Astrocyte (in vitro differentiated cells and primary cell): ENCODE data around the gene BICD1. TPM values are rescaled to one million over a fixed set of nuclear protein-coding genes. Genes with fewer than 3 reads are reported as not detected.

Experiments
- DNase-seq: peaks from one replicate; pipeline ENCODE4 v3.0.0-alpha.2; 2010; ENCODE audit warnings: low read depth
- FAIRE-seq: peaks from 2 replicates; lab custom pipeline; 2011; peaks lifted over from hg19 to GRCh38; lab: Jason Lieb, UNC
- H2AFZ ChIP-seq: 2 replicates; pipeline ENCODE4 v1.6.0; 2012; ENCODE audit warnings: low read depth, low read length, inconsistent platforms
- H3K27ac ChIP-seq: 2 replicates; pipeline ENCODE4 v1.5.1; 2011; ENCODE audit warnings: low read depth, low read length, inconsistent platforms
- H3K27me3 ChIP-seq: 2 replicates; pipeline ENCODE4 v1.6.0; 2011; ENCODE audit warnings: low read length, inconsistent platforms; ENCODE audit not compliant: insufficient read depth
- H3K36me3 ChIP-seq: 2 replicates; pipeline ENCODE4 v1.5.1; 2011; ENCODE audit warnings: low read length, inconsistent platforms; ENCODE audit not compliant: insufficient read depth
- H3K4me1 ChIP-seq: 2 replicates; pipeline ENCODE4 v1.5.1; 2011; ENCODE audit warnings: low read length, inconsistent platforms; ENCODE audit not compliant: insufficient read depth
- H3K4me2 ChIP-seq: 2 replicates; pipeline ENCODE4 v1.6.0; 2012; ENCODE audit warnings: low read length, inconsistent platforms
- H3K4me3 ChIP-seq: 2 replicates; pipeline ENCODE4 v1.5.1; 2011; ENCODE audit warnings: low read depth, mild to moderate bottlenecking, low read length, inconsistent platforms; ENCODE audit not compliant: insufficient read depth
- H3K79me2 ChIP-seq: 2 replicates; pipeline ENCODE4 v1.6.0; 2012; ENCODE audit warnings: mild to moderate bottlenecking, low read length, inconsistent platforms; ENCODE audit not compliant: insufficient read depth
- H3K9ac ChIP-seq: 2 replicates; pipeline ENCODE4 v1.6.0; 2012; ENCODE audit warnings: mild to moderate bottlenecking, low read length, inconsistent platforms
- H3K9me3 ChIP-seq: 2 replicates; pipeline ENCODE4 v1.5.1; 2012; ENCODE audit warnings: low read depth, mild to moderate bottlenecking, low read length, inconsistent platforms; ENCODE audit not compliant: insufficient read depth
- H4K20me1 ChIP-seq: 2 replicates; pipeline ENCODE4 v1.6.0; 2012; ENCODE audit warnings: low read length, inconsistent platforms; ENCODE audit not compliant: insufficient read depth
- H3K27ac Mint-ChIP-seq: one replicate; pipeline ENCODE4 v1.8.0; 2021; ENCODE audit warnings: mild to moderate bottlenecking, mixed read lengths; ENCODE audit not compliant: unreplicated experiment
- H3K27me3 Mint-ChIP-seq: one replicate; pipeline ENCODE4 v1.8.0; 2021; ENCODE audit warnings: low read depth, mixed read lengths; ENCODE audit not compliant: unreplicated experiment
- H3K36me3 Mint-ChIP-seq: one replicate; pipeline ENCODE4 v1.8.0; 2021; ENCODE audit warnings: low read depth, mixed read lengths; ENCODE audit not compliant: unreplicated experiment
- H3K4me1 Mint-ChIP-seq: one replicate; pipeline ENCODE4 v1.8.0; 2021; ENCODE audit warnings: low read depth, mixed read lengths; ENCODE audit not compliant: unreplicated experiment
- H3K4me3 Mint-ChIP-seq: one replicate; pipeline ENCODE4 v1.8.0; 2021; ENCODE audit warnings: mild to moderate bottlenecking, moderate library complexity, mixed read lengths; ENCODE audit not compliant: unreplicated experiment
- H3K9me3 Mint-ChIP-seq: one replicate; pipeline ENCODE4 v1.8.0; 2021; ENCODE audit warnings: mild to moderate bottlenecking, mixed read lengths; ENCODE audit not compliant: unreplicated experiment
- EZH2 ChIP-seq: IDR thresholded peaks from 2 replicates; pipeline ENCODE4 v1.6.1; 2012; ENCODE audit warnings: mild to moderate bottlenecking, low read length, inconsistent platforms; ENCODE audit not compliant: insufficient read depth
- total RNA-seq: library from RNA; stranded (reverse); gene quantifications from 2 replicates; pipeline ENCODE4 v1.2.1, GENCODE V29; 2021
- TF ChIP-seq, protein P1 (sequence below): IDR thresholded peaks from 2 replicates; pipeline ENCODE4 v1.5.1; 2011; ENCODE audit warnings: low read depth, mild to moderate bottlenecking, inconsistent platforms, low read length, moderate library complexity; ENCODE audit not compliant: insufficient read depth

BICD1 gene
- total RNA-seq, 1 donor from 2014 or later, result 28.7 TPM

DNA sequence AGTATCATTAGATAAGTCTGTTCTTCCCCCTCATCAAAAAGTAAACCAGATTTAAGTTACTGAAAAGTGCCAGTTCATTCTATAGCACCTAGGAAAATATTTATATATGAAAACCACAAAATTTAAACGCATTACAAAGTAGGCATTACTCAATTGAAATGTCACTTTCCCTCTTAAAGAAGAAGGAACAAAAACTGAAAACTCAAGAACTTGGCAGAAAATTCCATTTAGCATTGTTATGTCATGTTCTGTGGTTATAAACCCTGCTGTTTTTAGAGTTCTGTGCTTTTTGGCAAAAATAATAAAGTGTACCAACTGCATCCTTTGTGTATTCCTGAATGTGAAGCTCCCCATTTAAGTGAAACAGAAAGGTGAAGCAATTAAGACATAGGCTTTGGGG is 296.3 kb downstream of the BICD1 start:
- no peak overlapping the region for H3K9ac ChIP-seq
- H3K36me3 ChIP-seq, result no peaks in the 10 kb centered on the region
- TF ChIP-seq EZH2, result no peak
- TF ChIP-seq, protein P1, sequence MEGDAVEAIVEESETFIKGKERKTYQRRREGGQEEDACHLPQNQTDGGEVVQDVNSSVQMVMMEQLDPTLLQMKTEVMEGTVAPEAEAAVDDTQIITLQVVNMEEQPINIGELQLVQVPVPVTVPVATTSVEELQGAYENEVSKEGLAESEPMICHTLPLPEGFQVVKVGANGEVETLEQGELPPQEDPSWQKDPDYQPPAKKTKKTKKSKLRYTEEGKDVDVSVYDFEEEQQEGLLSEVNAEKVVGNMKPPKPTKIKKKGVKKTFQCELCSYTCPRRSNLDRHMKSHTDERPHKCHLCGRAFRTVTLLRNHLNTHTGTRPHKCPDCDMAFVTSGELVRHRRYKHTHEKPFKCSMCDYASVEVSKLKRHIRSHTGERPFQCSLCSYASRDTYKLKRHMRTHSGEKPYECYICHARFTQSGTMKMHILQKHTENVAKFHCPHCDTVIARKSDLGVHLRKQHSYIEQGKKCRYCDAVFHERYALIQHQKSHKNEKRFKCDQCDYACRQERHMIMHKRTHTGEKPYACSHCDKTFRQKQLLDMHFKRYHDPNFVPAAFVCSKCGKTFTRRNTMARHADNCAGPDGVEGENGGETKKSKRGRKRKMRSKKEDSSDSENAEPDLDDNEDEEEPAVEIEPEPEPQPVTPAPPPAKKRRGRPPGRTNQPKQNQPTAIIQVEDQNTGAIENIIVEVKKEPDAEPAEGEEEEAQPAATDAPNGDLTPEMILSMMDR, result no peak
- H3K4me2 ChIP-seq, result no peak overlapping the region
- no peak for FAIRE-seq
- no peaks in the 10 kb centered on the region for H4K20me1 ChIP-seq
- no peak overlapping the region for H3K27ac ChIP-seq
- H3K9me3 Mint-ChIP-seq, result no peaks in the 10 kb centered on the region
- no peak for DNase-seq
- peaks cover 11% of the 10 kb centered on the region for H3K27me3 ChIP-seq
- H3K9me3 ChIP-seq, result no peaks in the 10 kb centered on the region
- no peaks in the 10 kb centered on the region for H3K79me2 ChIP-seq
- H3K27me3 Mint-ChIP-seq, result no peaks in the 10 kb centered on the region
- H3K4me1 ChIP-seq, result peaks cover 4% of the 10 kb centered on the region
- H3K4me1 Mint-ChIP-seq, result peaks cover 4% of the 10 kb centered on the region
- no peak overlapping the region for H3K4me3 Mint-ChIP-seq
- H3K4me3 ChIP-seq, result no peak overlapping the region
- peaks cover 3% of the 10 kb centered on the region for H3K36me3 Mint-ChIP-seq
- H2AFZ ChIP-seq, result no peak overlapping the region
- no peak overlapping the region for H3K27ac Mint-ChIP-seq

DNA sequence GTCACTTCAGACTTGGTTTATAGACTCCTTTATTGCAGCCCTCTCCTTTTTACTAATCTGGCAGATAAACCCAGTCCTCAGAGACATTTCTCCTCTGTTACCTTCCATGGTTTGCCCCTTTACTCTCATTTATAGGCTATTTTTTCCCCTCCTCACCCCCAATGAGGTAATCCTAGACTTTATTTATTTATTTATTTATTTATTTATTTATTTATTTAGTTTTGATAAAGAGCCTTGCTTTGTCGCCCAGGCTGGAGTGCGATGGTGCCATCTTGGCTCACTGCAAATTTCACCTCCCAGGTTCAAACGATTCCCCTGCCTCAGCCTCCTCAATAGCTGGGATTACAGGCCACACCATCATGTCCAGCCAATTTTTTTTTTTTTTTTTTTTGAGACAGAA is 301.1 kb downstream of the BICD1 start:
- DNase-seq (no peak), FAIRE-seq (no peak)
- Histone ChIP-seq H3K79me2 (no peaks in the 10 kb centered on the region), H3K4me2 (no peak overlapping the region), H3K9me3 (no peaks in the 10 kb centered on the region), H3K9ac (no peak overlapping the region), H3K36me3 (no peaks in the 10 kb centered on the region), H4K20me1 (no peaks in the 10 kb centered on the region), H2AFZ (no peak overlapping the region), H3K27ac (no peak overlapping the region), H3K27me3 (peaks cover 2% of the 10 kb centered on the region), H3K4me3 (no peak overlapping the region), H3K4me1 (no peaks in the 10 kb centered on the region)
- TF ChIP-seq EZH2, result no peak
- Mint-ChIP-seq H3K36me3 (no peaks in the 10 kb centered on the region), H3K27ac (no peak overlapping the region), H3K27me3 (no peaks in the 10 kb centered on the region), H3K9me3 (no peaks in the 10 kb centered on the region), H3K4me3 (no peak overlapping the region), H3K4me1 (no peaks in the 10 kb centered on the region)

DNA sequence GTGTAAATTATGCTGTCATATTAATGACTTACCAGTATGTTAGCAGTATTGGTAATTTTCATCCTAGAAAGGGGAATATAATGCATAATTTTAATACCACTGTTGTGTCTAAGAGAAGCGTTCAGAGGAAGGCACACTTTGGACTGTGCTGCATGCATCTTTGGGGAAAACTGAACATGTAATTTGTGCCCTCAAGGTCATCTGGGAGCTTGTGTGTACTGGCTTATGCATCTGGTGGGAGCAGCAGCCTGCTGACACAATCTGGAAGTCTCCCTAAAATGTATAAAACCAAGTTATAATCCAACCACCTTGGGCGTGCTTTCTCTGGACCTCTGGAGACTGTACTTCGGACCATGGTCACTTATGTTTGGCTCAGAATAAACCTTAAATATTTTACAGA is 306.8 kb downstream of the BICD1 start:
- no peaks in the 10 kb centered on the region for H3K9me3 ChIP-seq
- Mint-ChIP-seq H3K36me3 (no peaks in the 10 kb centered on the region), H3K4me3 (no peak overlapping the region), H3K4me1 (peaks cover 1% of the 10 kb centered on the region), H3K9me3 (no peaks in the 10 kb centered on the region), H3K27ac (no peak overlapping the region), H3K27me3 (no peaks in the 10 kb centered on the region)
- H2AFZ ChIP-seq, result no peak overlapping the region
- H4K20me1 ChIP-seq, result no peaks in the 10 kb centered on the region
- no peaks in the 10 kb centered on the region for H3K4me1 ChIP-seq
- FAIRE-seq (no peak), DNase-seq (no peak)
- no peak for TF ChIP-seq EZH2
- TF ChIP-seq, protein P1, result no peak
- H3K79me2 ChIP-seq, result no peaks in the 10 kb centered on the region
- H3K4me3 ChIP-seq, result no peak overlapping the region
- H3K27ac ChIP-seq, result no peak overlapping the region
- no peaks in the 10 kb centered on the region for H3K27me3 ChIP-seq
- H3K4me2 ChIP-seq, result no peak overlapping the region
- H3K36me3 ChIP-seq, result no peaks in the 10 kb centered on the region
- H3K9ac ChIP-seq, result no peak overlapping the region
